ENCODE measurements around the gene PCSK5.
A peak's percentile ranks its signal among the peaks of the same experiment; 100 is the strongest.
"Not testable (repeated sequence)": the region's sequence is repeated elsewhere in the genome, so short reads cannot be mapped to it uniquely, and the experiment has no call there.

The PCSK5 gene

DNA sequence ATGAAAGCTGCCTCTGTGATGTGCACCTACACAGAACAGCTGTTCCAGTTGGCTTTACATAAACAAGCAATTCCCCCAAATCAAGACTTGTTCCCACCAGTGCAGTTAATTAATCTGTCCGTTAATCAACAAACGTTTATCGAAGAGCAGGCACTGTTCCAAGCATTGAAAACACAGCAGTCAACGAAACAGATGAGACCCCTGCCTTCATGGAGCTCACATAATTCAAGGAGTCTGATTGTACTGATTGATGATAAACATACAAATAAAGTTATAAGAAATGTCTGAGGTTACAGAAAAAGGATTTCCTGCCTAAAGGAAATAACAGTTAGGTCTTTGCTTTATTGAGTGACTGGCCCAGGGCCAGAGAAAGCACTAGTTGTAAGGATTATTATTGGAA, 26.2 kb upstream of the PCSK5 start:
- TF ChIP-seq Cebpa-rat (IDR thresholded peaks at IDR 0.05) = no peak
- Histone ChIP-seq H3K9ac (no peak overlapping the region), H3K27me3 (no peaks in the 10 kb centered on the region), H3K27ac (no peak overlapping the region), H3K9me3 (replicated peaks in 1 of 11) (no peaks in the 10 kb centered on the region), H3K4me1 (peaks cover 0 to 10% (median 3%) of the 10 kb centered on the region in 10 experiments; a peak in 5 of 20 replicates), H4K20me1 (no peaks in the 10 kb centered on the region), H3K4me2 (no peak overlapping the region), H3K4me3 (no peak overlapping the region), H3K36me3 (no peaks in the 10 kb centered on the region)

DNA sequence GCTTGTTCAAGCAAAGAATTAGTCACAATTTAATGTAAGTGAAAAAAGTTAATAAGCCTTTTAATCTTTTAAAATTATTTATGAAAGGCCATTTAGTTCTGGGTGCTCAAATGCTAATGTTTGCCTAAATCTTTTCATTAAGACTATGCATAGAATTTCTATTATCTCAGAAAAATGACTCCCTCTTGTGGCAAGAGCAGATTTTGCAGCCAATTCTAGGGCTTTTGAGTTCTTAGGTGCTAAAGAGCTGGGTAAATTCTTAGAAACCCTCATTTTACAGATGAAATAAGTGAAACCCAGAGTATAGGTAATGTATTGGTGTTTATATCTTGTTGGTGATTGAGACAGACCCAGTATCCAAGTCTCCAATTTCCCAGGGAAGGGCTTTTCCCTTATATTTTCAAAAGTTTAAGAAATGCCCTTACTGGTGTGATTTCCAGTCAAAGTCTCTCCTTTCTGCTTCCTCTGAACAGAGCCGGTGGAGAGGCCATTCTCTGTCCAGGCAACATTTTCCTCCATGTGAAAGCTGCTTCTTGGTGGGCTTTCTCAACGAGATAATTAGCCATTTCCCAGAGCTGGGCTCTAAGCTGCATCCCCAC, 24.1 kb upstream of the PCSK5 start:
- no peaks in the 10 kb centered on the region for H3K27me3 ChIP-seq
- no peak overlapping the region for H3K9ac ChIP-seq
- H3K4me1 ChIP-seq = peaks cover 0 to 13% (median 3%) of the 10 kb centered on the region in 10 experiments; a peak in 5 of 20 replicates
- no peak overlapping the region for H3K4me3 ChIP-seq
- no peak overlapping the region for H3K27ac ChIP-seq
- no peaks in the 10 kb centered on the region for H3K9me3 ChIP-seq (replicated peaks in 1 of 11)
- H4K20me1 ChIP-seq = no peaks in the 10 kb centered on the region
- no peak for TF ChIP-seq Cebpa-rat (IDR thresholded peaks at IDR 0.05)
- H3K36me3 ChIP-seq = no peaks in the 10 kb centered on the region
- H3K4me2 ChIP-seq = no peak overlapping the region

DNA sequence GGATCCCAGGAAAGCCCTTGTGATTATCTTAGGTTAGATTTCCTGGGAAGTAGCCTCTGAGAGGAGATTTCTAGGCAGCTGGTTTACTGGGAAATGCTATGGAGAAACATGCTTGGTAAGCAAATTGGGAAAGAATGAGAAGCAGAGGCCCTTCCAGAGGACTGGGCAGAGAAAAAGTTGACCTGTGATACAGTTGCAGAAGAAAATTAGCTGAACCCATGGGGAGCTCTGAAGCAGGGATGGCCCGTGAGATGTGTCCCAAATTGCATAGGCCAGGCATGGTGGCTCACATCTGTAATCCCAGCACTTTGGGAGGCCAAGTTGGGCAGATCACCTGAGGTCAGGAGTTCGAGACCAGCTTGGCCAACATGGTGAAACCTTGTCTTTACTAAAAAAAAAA, 21.9 kb upstream of the PCSK5 start:
- not testable (repeated sequence) for H4K20me1 ChIP-seq; H3K9me3 ChIP-seq (replicated peaks in 1 of 11); H3K36me3 ChIP-seq; H3K4me3 ChIP-seq; H3K27me3 ChIP-seq; H3K27ac ChIP-seq; H3K9ac ChIP-seq
- Histone ChIP-seq H3K4me1 (peaks cover 0 to 15% (median 4%) of the 10 kb centered on the region in 10 experiments; a peak in 9 of 20 replicates), H3K4me2 (peak overlapping the region in 1 of 11 experiments; percentile 25; a peak in 1 of 22 replicates)

DNA sequence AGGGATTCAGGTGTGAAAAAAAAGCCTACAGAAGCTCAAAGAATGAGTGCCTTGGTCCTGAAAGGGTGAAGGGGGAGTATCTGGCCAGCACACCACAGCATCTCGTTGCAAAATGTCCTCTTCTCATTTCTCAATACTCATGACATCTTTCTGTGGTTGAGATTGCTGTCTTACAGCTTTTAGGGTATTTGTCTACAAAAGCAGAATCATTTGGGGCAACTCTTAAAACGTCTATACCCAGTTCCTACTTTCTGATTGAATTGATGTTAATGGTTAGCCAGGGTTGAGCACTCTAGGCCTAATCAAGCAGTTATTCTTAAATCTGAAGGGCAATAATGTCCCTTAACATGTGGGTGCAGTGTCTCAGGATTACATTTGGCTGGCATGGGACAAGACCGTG, 21.2 kb upstream of the PCSK5 start:
- Histone ChIP-seq H3K9me3 (replicated peaks in 1 of 11) (no peaks in the 10 kb centered on the region), H3K4me2 (peak overlapping the region in 2 of 11 experiments; percentile 5 to 42; a peak in 2 of 22 replicates), H4K20me1 (no peaks in the 10 kb centered on the region), H3K4me1 (peaks cover 0 to 21% (median 6%) of the 10 kb centered on the region in 10 experiments; a peak in 9 of 20 replicates), H3K9ac (no peak overlapping the region), H3K36me3 (no peaks in the 10 kb centered on the region), H3K27ac (no peak overlapping the region), H3K27me3 (no peaks in the 10 kb centered on the region), H3K4me3 (no peak overlapping the region)
- no peak for TF ChIP-seq Cebpa-rat (IDR thresholded peaks at IDR 0.05)

DNA sequence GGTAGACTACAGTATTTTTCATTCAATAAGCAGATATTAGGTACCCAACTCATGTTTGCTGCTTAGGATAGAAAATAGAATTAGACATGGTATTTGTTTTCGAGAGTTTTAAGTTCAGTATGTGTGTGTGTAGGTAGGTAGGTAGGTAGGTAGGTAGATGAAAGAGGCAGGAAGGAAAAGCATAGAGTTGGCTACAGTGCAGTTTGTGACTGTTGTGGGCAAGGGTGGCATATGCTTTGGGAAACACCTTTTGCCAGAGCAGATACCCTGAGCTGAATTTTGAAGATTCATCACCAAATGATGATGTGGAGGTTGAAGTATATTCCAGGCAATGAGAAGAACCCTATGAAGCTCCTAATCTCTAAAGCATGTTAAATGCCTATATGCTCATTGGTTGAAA, 20.0 kb upstream of the PCSK5 start:
- Histone ChIP-seq H3K4me3 (no peak overlapping the region), H3K36me3 (no peaks in the 10 kb centered on the region), H4K20me1 (no peaks in the 10 kb centered on the region), H3K4me2 (no peak overlapping the region), H3K9ac (no peak overlapping the region), H3K9me3 (replicated peaks in 1 of 11) (no peaks in the 10 kb centered on the region), H3K27ac (no peak overlapping the region), H3K27me3 (no peaks in the 10 kb centered on the region), H3K4me1 (peaks cover 0 to 21% (median 6%) of the 10 kb centered on the region in 10 experiments; a peak in 9 of 20 replicates)
- TF ChIP-seq Cebpa-rat (IDR thresholded peaks at IDR 0.05) = no peak

DNA sequence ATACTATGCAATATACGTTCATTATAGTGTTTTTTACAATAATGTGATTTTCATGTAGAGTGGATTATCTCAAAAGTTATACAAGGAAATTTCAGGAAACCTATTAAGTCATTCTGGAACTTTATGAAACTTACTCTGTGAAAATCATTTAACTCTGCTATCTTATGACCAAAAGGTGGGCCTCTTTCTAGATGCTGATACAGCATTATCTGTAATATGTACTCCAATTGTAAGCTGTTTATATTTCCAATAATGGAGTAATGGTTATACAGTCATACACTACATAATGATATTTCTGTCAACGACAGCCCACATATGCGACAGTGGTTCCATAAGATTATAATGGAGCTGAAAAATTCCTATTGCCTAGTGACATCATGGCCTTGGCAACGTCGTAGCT, 18.8 kb upstream of the PCSK5 start:
- Histone ChIP-seq H3K9me3 (replicated peaks in 1 of 11) (0 out of 22 replicates have a peak, but pooled peaks cover 0 to 3% (median 0%) of the 10 kb centered on the region in 11 experiments), H3K4me2 (no peak overlapping the region), H3K4me3 (no peak overlapping the region), H3K36me3 (no peaks in the 10 kb centered on the region), H3K27ac (no peak overlapping the region), H4K20me1 (no peaks in the 10 kb centered on the region), H3K27me3 (no peaks in the 10 kb centered on the region), H3K9ac (no peak overlapping the region), H3K4me1 (peaks cover 0 to 21% (median 6%) of the 10 kb centered on the region in 10 experiments; a peak in 9 of 20 replicates)
- no peak for TF ChIP-seq Cebpa-rat (IDR thresholded peaks at IDR 0.05)

DNA sequence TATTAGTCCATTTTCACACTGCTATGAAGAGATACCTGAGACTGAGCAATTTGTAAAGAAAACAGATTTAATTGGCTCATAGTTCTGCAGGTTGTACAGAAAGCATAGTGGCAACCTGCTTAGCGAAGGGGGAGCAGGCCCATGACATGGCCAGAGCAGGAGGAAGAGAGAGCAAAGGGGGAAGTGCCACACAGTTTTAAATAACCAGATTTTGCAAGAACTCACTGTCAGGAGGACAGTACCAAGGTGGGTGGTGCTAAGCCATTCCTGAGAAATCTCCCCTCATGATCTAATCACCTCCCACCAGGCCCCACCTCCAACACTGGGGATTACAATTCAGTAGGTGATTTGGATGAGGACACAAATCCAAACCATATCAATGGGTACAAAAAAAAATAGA, 16.8 kb upstream of the PCSK5 start:
- Histone ChIP-seq H3K27ac (no peak overlapping the region), H4K20me1 (no peaks in the 10 kb centered on the region), H3K4me2 (peak overlapping the region in 4 of 11 experiments; percentile 18 to 46 (median 31); a peak in 6 of 22 replicates), H3K9me3 (replicated peaks in 1 of 11) (0 out of 22 replicates have a peak, but pooled peaks cover 0 to 3% (median 0%) of the 10 kb centered on the region in 11 experiments), H3K4me1 (peaks cover 8 to 20% (median 15%) of the 10 kb centered on the region in 10 experiments; a peak in 18 of 20 replicates), H3K36me3 (no peaks in the 10 kb centered on the region), H3K4me3 (no peak overlapping the region), H3K9ac (no peak overlapping the region), H3K27me3 (0 out of 22 replicates have a peak, but pooled peaks cover 0 to 3% (median 0%) of the 10 kb centered on the region in 11 experiments)
- no peak for TF ChIP-seq Cebpa-rat (IDR thresholded peaks at IDR 0.05)

DNA sequence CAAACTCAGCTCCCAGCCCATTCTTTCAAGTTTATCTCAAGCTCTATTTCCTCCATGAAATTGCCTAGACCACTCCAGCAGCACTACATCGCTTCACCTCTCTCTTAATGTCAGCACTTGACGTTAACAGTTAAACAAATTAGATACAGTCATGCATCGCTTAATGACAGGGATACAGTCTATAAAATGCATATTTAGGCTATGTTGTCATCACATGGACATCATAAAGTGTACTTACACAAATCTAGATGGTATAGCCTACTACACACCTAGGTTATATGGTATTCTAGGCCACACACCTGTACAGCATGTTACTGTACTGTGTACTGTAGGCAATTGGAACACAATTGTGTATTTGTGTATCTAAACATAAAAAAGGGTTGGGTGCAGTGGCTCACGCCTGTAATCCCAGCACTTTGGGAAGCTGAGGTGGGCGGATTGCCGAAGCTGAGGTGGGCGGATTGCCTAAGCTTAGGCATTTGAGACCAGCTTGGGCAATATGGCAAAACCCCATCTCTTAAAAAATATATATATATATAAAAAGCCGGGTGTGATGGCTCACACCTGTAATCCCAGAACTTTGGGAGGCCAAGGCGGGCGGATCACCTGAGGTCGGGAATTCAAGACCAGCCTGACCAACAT, 13.4 kb upstream of the PCSK5 start:
- H3K36me3 ChIP-seq = no peaks in the 10 kb centered on the region
- peak overlapping the region in 8 of 11 experiments; percentile 21 to 52 (median 38); a peak in 11 of 22 replicates for H3K4me2 ChIP-seq
- H3K27me3 ChIP-seq = 0 out of 22 replicates have a peak, but pooled peaks cover 0 to 3% (median 0%) of the 10 kb centered on the region in 11 experiments
- H3K9ac ChIP-seq = no peak overlapping the region
- no peak overlapping the region for H3K27ac ChIP-seq
- peaks cover 8 to 20% (median 14%) of the 10 kb centered on the region in 10 experiments; a peak in 18 of 20 replicates for H3K4me1 ChIP-seq
- no peaks in the 10 kb centered on the region for H4K20me1 ChIP-seq
- 0 out of 22 replicates have a peak, but pooled peaks cover 0 to 3% (median 0%) of the 10 kb centered on the region in 11 experiments for H3K9me3 ChIP-seq (replicated peaks in 1 of 11)
- H3K4me3 ChIP-seq = no peak overlapping the region
- no peak for TF ChIP-seq Cebpa-rat (IDR thresholded peaks at IDR 0.05)

DNA sequence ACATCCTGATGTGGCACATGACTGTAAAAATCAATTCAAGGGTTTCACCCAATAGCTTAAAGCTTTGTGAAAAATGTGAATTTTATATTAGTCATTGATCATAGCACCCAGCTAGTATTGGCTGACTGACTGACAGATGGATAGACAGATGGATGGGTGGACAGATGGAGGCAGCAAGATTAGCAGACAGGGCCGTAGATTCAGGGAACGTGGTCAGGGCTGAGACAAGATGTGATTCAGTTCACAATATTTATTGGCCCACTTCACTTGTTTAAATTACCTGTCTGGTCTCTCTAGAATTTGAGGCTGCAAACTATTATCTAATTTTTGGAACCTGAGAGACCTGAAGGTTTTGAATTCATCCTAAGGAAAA, 12.0 kb upstream of the PCSK5 start:
- Histone ChIP-seq H4K20me1 (no peaks in the 10 kb centered on the region), H3K4me2 (peak overlapping the region in 3 of 11 experiments; percentile 36 to 46 (median 44); a peak in 3 of 22 replicates), H3K4me1 (peaks cover 5 to 20% (median 12%) of the 10 kb centered on the region in 10 experiments; a peak in 18 of 20 replicates), H3K27me3 (0 out of 22 replicates have a peak, but pooled peaks cover 0 to 3% (median 0%) of the 10 kb centered on the region in 11 experiments), H3K36me3 (no peaks in the 10 kb centered on the region), H3K4me3 (no peak overlapping the region), H3K9ac (no peak overlapping the region), H3K27ac (no peak overlapping the region), H3K9me3 (replicated peaks in 1 of 11) (peaks cover 0 to 3% (median 0%) of the 10 kb centered on the region in 11 experiments; a peak in 1 of 22 replicates)
- no peak for TF ChIP-seq Cebpa-rat (IDR thresholded peaks at IDR 0.05)
